ENCODE results near the gene IARS2.
"Not testable (repeated sequence)": the region's sequence is repeated elsewhere in the genome, so short reads cannot be mapped to it uniquely, and the experiment has no call there.

Gene IARS2

GRCh38 chr1:220169887-220170286, 76.0 kb downstream of the IARS2 start:
- DNase-seq, result not testable (repeated sequence)

GRCh38 chr1:220170836-220171526, 77.0 kb downstream of the IARS2 start:
- no peak for DNase-seq

- no peak for DNase-seq
Measured at GRCh38 chr1:220176540-220176939, 82.6 kb downstream of the IARS2 start.

GRCh38 chr1:220182111-220182510, 88.2 kb downstream of the IARS2 start:
- DNase-seq, result no peak

GRCh38 chr1:220182656-220183055, 88.7 kb downstream of the IARS2 start:
- no peak for DNase-seq

- no peak for DNase-seq
Measured at GRCh38 chr1:220184506-220184905, 90.6 kb downstream of the IARS2 start.

GRCh38 chr1:220186752-220187151, 92.8 kb downstream of the IARS2 start:
- DNase-seq, result no peak

GRCh38 chr1:220188538-220188937, 94.6 kb downstream of the IARS2 start:
- no peak for DNase-seq

GRCh38 chr1:220189750-220190347, 95.9 kb downstream of the IARS2 start:
- no peak for DNase-seq

- DNase-seq, result no peak
Measured at GRCh38 chr1:220195701-220196100, 101.8 kb downstream of the IARS2 start.
